Fibroblast of villous mesenchyme (primary cell): ENCODE results near the gene SHH. TPM values are rescaled to one million over a fixed set of nuclear protein-coding genes. Genes with fewer than 3 reads are reported as not detected.
A peak's percentile ranks its signal among the peaks of the same experiment; 100 is the strongest.

Experiments
- DNase-seq: peaks from one replicate; pipeline ENCODE4 v3.0.0-alpha.2; 2010; ENCODE audit warnings: low read depth
- H3K4me3 ChIP-seq: 2 replicates; pipeline ENCODE4 v1.5.1; 2011; ENCODE audit warnings: low read depth, mild to moderate bottlenecking, low read length
- CTCF ChIP-seq: IDR thresholded peaks from 2 replicates; pipeline ENCODE4 v1.5.1; 2012; ENCODE audit warnings: low read depth, mild to moderate bottlenecking, low read length; ENCODE audit not compliant: insufficient read depth
- total RNA-seq: library from RNA; depleted of rRNA; stranded (reverse); fragments of >200 nt; gene quantifications from 2 replicates; pipeline ENCODE4 v1.2.3, GENCODE V29; 2012

Gene SHH
- total RNA-seq, 1 donor, result not detected

- peak; percentile 75 for DNase-seq
- no peak for TF ChIP-seq CTCF
- no peak overlapping the region for H3K4me3 ChIP-seq
These were observed 48.4 kb downstream of the SHH start for GRCh38 chr7:155763691-155764437.

GRCh38 chr7:155763122-155763521 lies 49.1 kb downstream of the SHH start:
- TF ChIP-seq CTCF, result no peak
- H3K4me3 ChIP-seq, result no peak overlapping the region
- no peak for DNase-seq

DNA sequence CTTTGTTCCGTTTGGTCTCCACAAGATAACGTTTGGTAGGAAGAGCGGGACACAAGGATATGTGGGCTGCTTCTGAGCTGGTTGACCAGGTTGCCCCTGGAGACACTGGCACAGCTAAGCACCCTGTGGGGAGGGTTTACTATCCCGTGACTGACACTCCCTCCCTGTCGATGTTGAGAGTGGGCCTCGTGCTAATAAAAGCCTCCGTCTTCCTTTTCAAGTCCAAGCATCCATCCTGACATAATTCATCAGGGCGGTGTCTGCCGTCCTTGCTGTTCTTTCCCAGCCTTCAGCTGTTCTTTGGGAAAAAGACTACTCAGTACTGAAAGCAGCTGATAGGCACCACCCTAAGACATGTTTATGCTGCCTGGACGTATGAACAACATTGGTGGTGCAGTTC lies 49.6 kb downstream of the SHH start:
- DNase-seq, result peak; percentile 41
- TF ChIP-seq CTCF, result no peak
- H3K4me3 ChIP-seq, result no peak overlapping the region

DNA sequence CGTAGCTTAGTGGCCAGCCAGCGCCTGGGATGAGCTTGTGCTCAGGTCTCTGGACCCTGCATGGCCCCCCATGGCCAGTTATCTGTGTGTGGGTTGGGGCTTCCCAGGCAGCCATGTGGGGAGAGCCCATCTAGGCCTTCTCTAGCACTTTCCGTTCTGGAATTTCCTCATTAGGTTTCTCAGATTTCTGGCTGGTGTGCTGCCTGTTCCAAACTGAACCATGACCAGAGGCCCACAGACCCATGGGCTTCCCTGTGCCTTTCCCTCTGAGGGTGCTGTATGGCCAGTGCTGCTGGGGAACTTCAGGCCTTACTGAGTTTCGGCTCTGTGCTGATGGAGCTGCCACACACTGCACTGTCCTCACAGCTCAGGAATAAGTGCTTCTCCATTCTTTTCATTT lies 50.2 kb downstream of the SHH start:
- DNase-seq, result no peak
- TF ChIP-seq CTCF, result no peak
- no peak overlapping the region for H3K4me3 ChIP-seq

DNA sequence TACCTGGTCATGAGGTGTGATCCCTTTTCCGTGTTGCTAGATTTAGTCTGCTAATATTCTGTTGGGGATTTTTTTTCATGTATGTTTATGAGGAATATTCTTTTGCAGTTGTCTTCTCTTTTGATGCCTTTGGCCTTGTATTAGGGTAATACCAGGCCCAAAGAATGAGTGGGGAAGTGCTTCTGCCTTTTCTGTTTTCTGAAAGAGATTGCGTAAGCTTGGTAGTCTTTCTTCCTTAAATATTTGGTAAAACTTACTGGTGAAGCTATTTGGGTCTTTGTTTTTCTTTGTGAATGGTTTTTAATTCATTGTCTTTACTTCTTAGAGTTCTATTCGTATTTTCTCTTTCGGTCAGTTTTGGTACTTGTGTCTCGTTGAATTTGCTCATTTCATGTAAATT lies 51.1 kb downstream of the SHH start:
- DNase-seq, result no peak
- TF ChIP-seq CTCF, result no peak
- no peak overlapping the region for H3K4me3 ChIP-seq

DNA sequence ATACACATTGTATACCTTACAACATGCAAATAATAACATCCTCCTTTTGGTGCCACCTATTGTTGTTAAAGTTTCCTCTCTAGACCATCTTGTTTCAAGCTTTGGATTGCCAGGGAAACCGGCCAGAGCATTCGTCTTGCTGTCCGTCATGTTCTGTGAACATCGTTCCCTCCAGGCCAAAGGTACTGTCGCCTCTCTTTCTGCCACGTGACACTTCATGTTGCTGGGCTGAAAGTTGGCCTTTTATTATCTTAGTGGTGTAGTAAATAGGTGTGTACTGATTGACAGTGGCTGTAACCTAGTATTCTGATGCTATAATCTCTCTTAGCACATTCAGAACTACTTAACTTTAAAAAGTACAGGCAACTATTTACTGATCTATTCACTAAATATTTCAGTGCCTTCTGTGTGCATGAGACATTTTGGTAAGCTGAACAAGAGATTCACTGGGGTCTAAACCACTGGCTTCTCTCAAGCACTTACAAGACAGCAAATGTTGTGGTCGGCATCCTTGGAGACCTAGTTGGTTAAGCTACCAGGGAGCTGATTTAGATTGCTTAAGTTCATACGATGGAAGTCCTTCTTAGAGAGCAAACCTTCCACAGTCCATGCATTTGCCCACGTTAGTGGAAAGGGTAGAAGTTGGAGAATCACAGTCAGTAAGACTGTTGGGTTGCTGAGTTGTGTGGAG lies 52.4 kb downstream of the SHH start:
- H3K4me3 ChIP-seq, result no peak overlapping the region
- DNase-seq, result no peak
- TF ChIP-seq CTCF, result no peak
